Astrocyte of the spinal cord (primary cell): ENCODE data around the gene UBE2J1.

Source experiments
- DNase-seq: peaks from one replicate; pipeline ENCODE4 v3.0.0; 2011; ENCODE audit warnings: low read depth, low spot score
- H3K4me3 ChIP-seq: 2 replicates; pipeline ENCODE4 v1.5.1; 2011; ENCODE audit warnings: low read depth, mild to moderate bottlenecking, low read length, moderate library complexity
- CTCF ChIP-seq: IDR thresholded peaks from 2 replicates; pipeline ENCODE4 v1.5.1; 2012; ENCODE audit warnings: low read depth, mild to moderate bottlenecking, low read length, inconsistent platforms
- in situ Hi-C: cut with HindIII; loops from 2 replicates; pipeline ENCODE4 v1.10.0; 2017; ENCODE audit warnings: low sequenced_read_pairs

UBE2J1 gene

GRCh38 chr6:89368999-89369398 lies 16.5 kb upstream of the UBE2J1 start:
- in situ Hi-C loops: no loop called here
- peak; percentile 37 for DNase-seq
- H3K4me3 ChIP-seq: no peak overlapping the region
- TF ChIP-seq CTCF: peak; percentile 56

- DNase-seq: peak; percentile 51
- H3K4me3 ChIP-seq: no peak overlapping the region
- TF ChIP-seq CTCF: peak; percentile 91
- in situ Hi-C loops: no loop called here
These were observed 15.6 kb upstream of the UBE2J1 start for GRCh38 chr6:89368107-89368506.

- in situ Hi-C loops: no loop called here
These were observed 12.1 kb upstream of the UBE2J1 start for GRCh38 chr6:89364586-89364985.

GRCh38 chr6:89361171-89361570 lies 8.6 kb upstream of the UBE2J1 start:
- DNase-seq: no peak
- H3K4me3 ChIP-seq: no peak overlapping the region
- in situ Hi-C loops: no loop called here
- TF ChIP-seq CTCF: no peak

More at GRCh38 chr6:89364586-89364985, 12.1 kb upstream of the UBE2J1 start:
- DNase-seq: no peak
- TF ChIP-seq CTCF: no peak
- H3K4me3 ChIP-seq: no peak overlapping the region

DNA sequence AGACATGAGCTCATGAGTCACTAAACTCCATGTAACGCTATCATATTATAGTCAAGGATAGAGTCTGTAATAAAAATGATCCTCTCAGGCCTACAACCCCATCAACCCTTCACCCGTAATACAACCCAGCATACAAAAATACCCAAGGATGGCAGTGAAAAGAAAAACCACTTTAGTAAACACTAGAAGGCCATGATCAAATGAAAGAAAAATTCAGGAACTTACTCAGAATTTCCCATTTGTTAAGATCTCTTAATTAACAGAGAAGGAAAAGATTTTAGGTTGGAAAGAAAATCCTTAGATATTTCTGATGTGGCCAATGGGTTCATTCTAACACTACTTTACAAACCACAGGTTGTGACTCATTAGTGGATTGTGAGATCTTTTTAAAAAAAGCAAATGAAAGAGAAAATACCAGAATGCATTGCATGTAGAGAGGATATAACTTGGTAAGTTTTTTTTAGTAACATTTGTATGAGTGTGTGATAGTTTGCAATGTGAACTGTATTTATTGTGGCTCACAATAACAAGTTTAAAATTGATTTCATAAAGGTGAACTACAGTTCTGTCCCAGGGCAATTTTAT lies 8.0 kb upstream of the UBE2J1 start:
- DNase-seq: peak; percentile 75
- in situ Hi-C loops: no loop called here
- no peak overlapping the region for H3K4me3 ChIP-seq
- no peak for TF ChIP-seq CTCF

- TF ChIP-seq CTCF: no peak
- no peak for DNase-seq
- H3K4me3 ChIP-seq: no peak overlapping the region
- in situ Hi-C loops: no loop called here
These were observed 7.0 kb upstream of the UBE2J1 start for GRCh38 chr6:89359561-89359960.

DNA sequence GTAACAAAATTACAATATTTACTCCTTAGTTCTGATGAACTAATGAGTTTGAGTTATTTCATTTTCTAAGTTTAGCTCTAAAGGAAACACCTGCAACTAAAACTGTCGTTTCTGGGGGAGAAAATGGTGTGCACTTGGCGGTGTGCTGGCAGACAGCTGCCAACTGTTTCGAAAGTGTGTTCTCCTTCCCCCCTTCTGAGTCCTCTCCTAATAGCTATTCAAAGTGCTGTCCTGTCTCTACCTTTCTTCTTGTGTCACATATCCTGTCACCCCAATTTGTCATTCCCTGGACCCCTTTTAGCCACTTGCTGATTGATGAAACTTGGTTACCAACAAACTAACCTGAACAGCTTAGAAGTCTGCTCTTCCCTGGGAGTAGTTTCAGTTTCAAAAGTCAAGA lies 4.9 kb upstream of the UBE2J1 start:
- no peak for DNase-seq
- TF ChIP-seq CTCF: no peak
- H3K4me3 ChIP-seq: no peak overlapping the region
- in situ Hi-C loops: no loop called here
